ENCODE measurements around the gene P2RY4.
"Not testable (repeated sequence)": the region's sequence is repeated elsewhere in the genome, so short reads cannot be mapped to it uniquely, and the experiment has no call there.

The P2RY4 gene

DNA sequence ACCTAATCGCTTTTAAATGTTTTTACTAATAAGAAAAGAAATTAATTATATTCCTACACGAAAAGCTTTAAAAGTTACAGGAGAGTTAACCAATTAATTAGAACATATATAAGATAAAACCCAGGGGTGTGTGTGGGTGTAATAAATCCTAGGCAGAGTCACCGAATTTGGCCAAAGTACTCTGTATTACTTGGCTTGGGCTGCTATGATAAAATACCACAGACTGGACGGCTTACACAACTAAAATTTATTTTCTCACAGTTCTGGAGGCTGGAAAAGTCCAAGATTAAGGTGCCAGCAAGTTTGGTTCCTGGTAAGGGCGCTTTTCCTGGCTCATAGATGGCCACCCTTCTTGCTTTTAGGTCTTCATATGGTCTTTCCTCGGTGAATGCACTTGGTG is 15.1 kb downstream of the P2RY4 start:
- Histone ChIP-seq H3K9me3 (ENCODE audit: insufficient read depth, low read length) (no peaks in the 10 kb centered on the region), H3K79me2 (ENCODE audit: low read length) (no peaks in the 10 kb centered on the region), H3K4me1 (ENCODE audit: low read length) (no peaks in the 10 kb centered on the region), H3K4me2 (ENCODE audit: low read length) (no peak overlapping the region), H3K27me3 (ENCODE audit: low read depth, low read length) (no peaks in the 10 kb centered on the region), H4K20me1 (ENCODE audit: insufficient read depth, low read length) (no peaks in the 10 kb centered on the region), H3K9ac (ENCODE audit: low read length) (no peak overlapping the region), H3K4me3 (ENCODE audit: low read length) (no peak overlapping the region), H3K36me3 (replicated peaks; ENCODE audit: low read depth, low read length) (no peaks in the 10 kb centered on the region), H3K27ac (ENCODE audit: low read length) (no peak overlapping the region), H2AFZ (ENCODE audit: low read depth, low read length) (no peak overlapping the region)
- no peak for TF ChIP-seq EZH2phosphoT487 (IDR thresholded peaks at IDR 0.05; ENCODE audit: low read depth)
- TF ChIP-seq, protein P1, sequence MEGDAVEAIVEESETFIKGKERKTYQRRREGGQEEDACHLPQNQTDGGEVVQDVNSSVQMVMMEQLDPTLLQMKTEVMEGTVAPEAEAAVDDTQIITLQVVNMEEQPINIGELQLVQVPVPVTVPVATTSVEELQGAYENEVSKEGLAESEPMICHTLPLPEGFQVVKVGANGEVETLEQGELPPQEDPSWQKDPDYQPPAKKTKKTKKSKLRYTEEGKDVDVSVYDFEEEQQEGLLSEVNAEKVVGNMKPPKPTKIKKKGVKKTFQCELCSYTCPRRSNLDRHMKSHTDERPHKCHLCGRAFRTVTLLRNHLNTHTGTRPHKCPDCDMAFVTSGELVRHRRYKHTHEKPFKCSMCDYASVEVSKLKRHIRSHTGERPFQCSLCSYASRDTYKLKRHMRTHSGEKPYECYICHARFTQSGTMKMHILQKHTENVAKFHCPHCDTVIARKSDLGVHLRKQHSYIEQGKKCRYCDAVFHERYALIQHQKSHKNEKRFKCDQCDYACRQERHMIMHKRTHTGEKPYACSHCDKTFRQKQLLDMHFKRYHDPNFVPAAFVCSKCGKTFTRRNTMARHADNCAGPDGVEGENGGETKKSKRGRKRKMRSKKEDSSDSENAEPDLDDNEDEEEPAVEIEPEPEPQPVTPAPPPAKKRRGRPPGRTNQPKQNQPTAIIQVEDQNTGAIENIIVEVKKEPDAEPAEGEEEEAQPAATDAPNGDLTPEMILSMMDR (IDR thresholded peaks at IDR 0.05; ENCODE audit: low read depth, low read length) = no peak

GRCh38 chrX:70243601-70244000 is 16.4 kb downstream of the P2RY4 start:
- not testable (repeated sequence) for H3K9ac ChIP-seq (ENCODE audit: low read length); H3K27ac ChIP-seq (ENCODE audit: low read length); H3K27me3 ChIP-seq (ENCODE audit: low read depth, low read length); H4K20me1 ChIP-seq (ENCODE audit: insufficient read depth, low read length); H3K9me3 ChIP-seq (ENCODE audit: insufficient read depth, low read length); H3K4me3 ChIP-seq (ENCODE audit: low read length); H2AFZ ChIP-seq (ENCODE audit: low read depth, low read length); H3K36me3 ChIP-seq (replicated peaks; ENCODE audit: low read depth, low read length); H3K4me1 ChIP-seq (ENCODE audit: low read length); H3K79me2 ChIP-seq (ENCODE audit: low read length); H3K4me2 ChIP-seq (ENCODE audit: low read length)

- Histone ChIP-seq H3K27me3 (ENCODE audit: low read depth, low read length) (no peaks in the 10 kb centered on the region), H3K9me3 (ENCODE audit: insufficient read depth, low read length) (no peaks in the 10 kb centered on the region), H3K4me1 (ENCODE audit: low read length) (no peaks in the 10 kb centered on the region), H3K27ac (ENCODE audit: low read length) (no peak overlapping the region), H4K20me1 (ENCODE audit: insufficient read depth, low read length) (no peaks in the 10 kb centered on the region), H3K36me3 (replicated peaks; ENCODE audit: low read depth, low read length) (no peaks in the 10 kb centered on the region), H3K9ac (ENCODE audit: low read length) (no peak overlapping the region), H3K4me2 (ENCODE audit: low read length) (no peak overlapping the region), H3K79me2 (ENCODE audit: low read length) (no peaks in the 10 kb centered on the region), H2AFZ (ENCODE audit: low read depth, low read length) (no peak overlapping the region), H3K4me3 (ENCODE audit: low read length) (no peak overlapping the region)
- TF ChIP-seq, protein P1 (IDR thresholded peaks at IDR 0.05; ENCODE audit: low read depth, low read length) = no peak
- TF ChIP-seq EZH2phosphoT487 (IDR thresholded peaks at IDR 0.05; ENCODE audit: low read depth) = no peak
Measured at GRCh38 chrX:70241501-70241900, 18.5 kb downstream of the P2RY4 start.

GRCh38 chrX:70240751-70241150 is 19.3 kb downstream of the P2RY4 start:
- Histone ChIP-seq H3K79me2 (ENCODE audit: low read length) (no peaks in the 10 kb centered on the region), H3K4me3 (ENCODE audit: low read length) (no peak overlapping the region), H3K4me1 (ENCODE audit: low read length) (no peaks in the 10 kb centered on the region), H3K4me2 (ENCODE audit: low read length) (no peak overlapping the region), H4K20me1 (ENCODE audit: insufficient read depth, low read length) (no peaks in the 10 kb centered on the region), H2AFZ (ENCODE audit: low read depth, low read length) (no peak overlapping the region), H3K27me3 (ENCODE audit: low read depth, low read length) (no peaks in the 10 kb centered on the region), H3K36me3 (replicated peaks; ENCODE audit: low read depth, low read length) (no peaks in the 10 kb centered on the region), H3K9me3 (ENCODE audit: insufficient read depth, low read length) (no peaks in the 10 kb centered on the region), H3K9ac (ENCODE audit: low read length) (no peak overlapping the region), H3K27ac (ENCODE audit: low read length) (no peak overlapping the region)
- TF ChIP-seq, protein P1 (IDR thresholded peaks at IDR 0.05; ENCODE audit: low read depth, low read length) = no peak
- no peak for TF ChIP-seq EZH2phosphoT487 (IDR thresholded peaks at IDR 0.05; ENCODE audit: low read depth)

DNA sequence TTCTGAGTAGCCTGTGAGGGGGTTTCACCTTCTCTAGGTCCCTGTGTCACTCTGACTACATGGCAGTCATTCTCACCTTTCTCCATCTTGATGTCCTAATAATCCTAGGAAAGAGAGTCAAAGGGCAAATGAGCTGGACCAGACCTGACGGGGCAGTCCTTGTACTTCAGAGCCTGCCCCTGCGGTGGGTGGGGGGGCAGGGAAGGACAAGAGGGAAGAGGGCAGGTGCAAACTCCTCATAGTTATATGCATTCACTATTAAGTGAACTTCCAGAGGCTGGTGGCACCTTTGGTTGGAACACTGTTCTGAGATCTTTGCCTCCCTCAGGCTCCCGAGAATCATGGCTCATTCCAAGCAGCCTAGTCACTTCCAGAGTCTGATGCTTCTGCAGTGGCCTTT is 25.6 kb downstream of the P2RY4 start, which contains the start of gene AWAT1:
Gene AWAT1, plus strand, starts transcription at position 301 of the 400 bp plus-strand sequence. Its CDS starts 41 bp downstream, at position 342.
- Histone ChIP-seq H4K20me1 (ENCODE audit: insufficient read depth, low read length) (no peaks in the 10 kb centered on the region), H3K79me2 (ENCODE audit: low read length) (no peaks in the 10 kb centered on the region), H3K27me3 (ENCODE audit: low read depth, low read length) (no peaks in the 10 kb centered on the region), H3K4me1 (ENCODE audit: low read length) (no peaks in the 10 kb centered on the region), H2AFZ (ENCODE audit: low read depth, low read length) (no peak within 1 kb of the TSS), H3K9ac (ENCODE audit: low read length) (no peak within 1 kb of the TSS), H3K4me3 (ENCODE audit: low read length) (no peak within 1 kb of the TSS), H3K4me2 (ENCODE audit: low read length) (no peak within 1 kb of the TSS), H3K27ac (ENCODE audit: low read length) (no peak within 1 kb of the TSS), H3K9me3 (ENCODE audit: insufficient read depth, low read length) (no peaks in the 10 kb centered on the region), H3K36me3 (replicated peaks; ENCODE audit: low read depth, low read length) (no peaks in the 10 kb centered on the region)
- no peak for TF ChIP-seq EZH2phosphoT487 (IDR thresholded peaks at IDR 0.05; ENCODE audit: low read depth)
- TF ChIP-seq, protein P1 (IDR thresholded peaks at IDR 0.05; ENCODE audit: low read depth, low read length) = no peak

Data from OCI-LY3 (cell line).